HPDE6-E6E7 (cell line): ENCODE measurements around the gene GNE.

Source experiments
- DNase-seq: peaks from one replicate; pipeline ENCODE4 v3.0.0; 2011; ENCODE audit warnings: missing footprints; ENCODE audit errors: extremely low spot score

Gene GNE

DNA sequence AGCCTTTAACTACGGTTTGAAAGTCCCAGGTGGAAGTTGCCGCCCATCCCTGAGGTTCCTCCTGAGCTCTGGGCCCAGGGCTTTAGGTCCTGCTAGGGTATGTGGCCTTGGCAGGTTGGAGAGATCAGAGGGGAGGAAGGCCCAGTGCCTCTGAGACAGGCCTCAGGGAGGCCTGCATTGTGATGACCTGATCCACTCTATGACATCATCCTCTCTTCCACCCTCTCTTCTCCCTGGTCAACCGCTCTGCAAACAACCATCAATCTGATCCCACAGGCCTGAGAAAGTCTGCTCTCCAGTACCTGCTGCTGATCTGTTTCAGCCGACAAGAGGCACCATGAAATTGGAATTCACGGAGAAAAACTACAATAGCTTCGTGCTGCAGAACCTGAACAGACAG is 89.1 kb downstream of the GNE start, which contains the start of gene CCIN:
Gene CCIN (plus strand): TSS at position 223 of the 400 bp plus-strand sequence. CDS start 115 bp downstream, at position 338.
- DNase-seq, result no peak

DNA sequence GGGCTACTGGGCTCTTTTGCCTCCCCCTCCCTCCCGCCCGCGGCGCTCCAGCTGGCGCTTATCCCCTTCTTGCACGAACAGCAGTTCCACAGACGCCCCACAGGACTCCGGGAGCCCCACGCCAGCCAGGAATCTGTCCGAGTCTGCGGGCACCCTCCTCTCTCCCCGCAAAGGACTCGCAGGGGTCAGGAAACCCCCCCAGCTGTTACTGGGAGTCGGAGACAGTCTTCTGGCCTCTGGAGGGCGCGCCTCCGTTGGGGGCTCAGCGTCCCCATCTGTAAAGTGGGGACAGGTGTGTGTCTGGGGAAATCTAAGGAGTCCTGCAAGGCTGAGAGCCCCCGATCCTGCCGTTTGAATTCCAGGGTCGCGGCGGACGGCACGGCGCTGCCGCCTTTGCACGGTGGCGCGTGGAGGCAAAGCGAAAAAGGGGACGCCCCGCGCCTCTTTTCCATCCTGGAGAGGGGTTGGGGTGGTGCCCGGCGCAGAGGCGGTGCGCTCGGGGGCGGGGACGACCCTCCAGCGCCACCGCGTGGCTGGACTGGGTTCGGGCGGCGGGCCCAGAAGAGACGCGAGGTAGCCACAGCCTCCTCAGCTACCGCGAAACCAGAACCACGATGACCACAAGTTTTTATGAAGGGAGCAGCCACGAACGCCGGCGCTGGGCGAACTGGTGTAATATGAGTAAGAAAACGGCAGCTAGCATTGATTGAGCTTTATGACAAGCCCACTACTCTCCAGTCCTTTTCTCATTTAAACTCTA is 91.9 kb downstream of the GNE start:
- DNase-seq, result peak; percentile 88

DNA sequence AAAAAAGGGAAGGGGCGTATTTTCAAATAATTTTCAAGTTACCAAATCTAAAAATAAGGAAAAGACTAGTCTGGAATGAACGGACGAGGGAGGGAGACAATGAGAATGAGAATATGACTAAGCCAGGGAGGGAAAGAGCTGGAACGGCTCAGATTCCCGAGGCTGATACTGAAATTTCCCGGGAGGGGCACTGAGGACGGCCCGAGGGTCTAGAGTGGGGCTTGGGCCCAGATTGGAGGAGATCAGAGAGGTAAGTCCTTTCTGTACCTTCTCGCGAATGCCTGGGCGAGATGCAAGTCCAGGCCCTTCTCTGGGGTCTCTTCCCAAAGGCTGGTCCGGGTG is 92.5 kb downstream of the GNE start:
- no peak for DNase-seq

DNA sequence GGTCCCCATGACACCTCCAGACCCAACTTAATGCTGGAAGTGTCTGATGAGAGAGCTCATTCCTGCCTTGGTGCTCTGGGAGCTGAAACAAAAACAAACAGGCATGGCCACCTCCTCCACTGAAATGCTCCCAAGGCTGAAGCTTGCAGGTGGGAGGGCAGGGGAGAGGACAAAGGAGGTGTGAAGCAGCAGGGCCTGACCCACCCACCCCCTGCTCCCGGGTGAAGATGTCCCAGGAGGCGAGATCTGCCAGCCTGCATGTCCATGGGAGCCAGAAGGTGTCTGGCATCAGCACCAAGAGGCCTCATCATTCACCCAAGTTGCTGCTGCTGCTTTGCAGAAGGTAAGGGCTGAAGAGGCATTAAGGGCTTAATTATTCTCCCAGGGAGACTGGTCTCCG is 93.3 kb downstream of the GNE start:
- DNase-seq, result no peak
